Urinary bladder (tissue), 4 donors: ENCODE results near the gene PDE8B. TPM values are rescaled to one million over a fixed set of nuclear protein-coding genes. Genes with fewer than 3 reads are reported as not detected.

Source experiments
- DNase-seq: peaks from one replicate; pipeline ENCODE4 v3.0.0-alpha.2; 2015; ENCODE audit errors: extremely low spot score
- H3K27ac ChIP-seq: one replicate; pipeline ENCODE4 v1.5.1; 2013; ENCODE audit warnings: low read depth, mild to moderate bottlenecking, moderate library complexity
- H3K36me3 ChIP-seq: one replicate; pipeline ENCODE4 v1.6.1; 2013; ENCODE audit warnings: mild to moderate bottlenecking, moderate library complexity; ENCODE audit not compliant: insufficient read depth
- H3K4me1 ChIP-seq: one replicate; pipeline ENCODE4 v1.6.1; 2013; ENCODE audit warnings: mild to moderate bottlenecking, moderate library complexity; ENCODE audit not compliant: insufficient read depth
- H3K4me3 ChIP-seq: one replicate; pipeline ENCODE4 v1.5.1; 2013; ENCODE audit warnings: low read depth, low read length
- WGBS: extraction: QIAGEN DNeasy Blood & Tissue Kit; methylation state at CpG from one replicate; pipeline ENCODE4 v1.1.7; 2013; 5-methylcytosine and 5-hydroxymethylcytosine counted together
- polyA plus RNA-seq: library from polyadenylated mRNA; stranded (reverse); fragments of 200-250 nt; gene quantifications from one replicate; pipeline ENCODE4 v1.2.3, GENCODE V29; 2013
- total RNA-seq: library from RNA; depleted of rRNA; stranded (reverse); fragments of >200 nt; gene quantifications from one replicate; pipeline ENCODE4 v1.2.3, GENCODE V29; 2014
- donor health status: healthy with polysubstance abuse.
- donor health status: healthy.

The PDE8B gene
- total and polyA plus RNA-seq, 2 donors: 2.4 to 2.9 TPM

DNA sequence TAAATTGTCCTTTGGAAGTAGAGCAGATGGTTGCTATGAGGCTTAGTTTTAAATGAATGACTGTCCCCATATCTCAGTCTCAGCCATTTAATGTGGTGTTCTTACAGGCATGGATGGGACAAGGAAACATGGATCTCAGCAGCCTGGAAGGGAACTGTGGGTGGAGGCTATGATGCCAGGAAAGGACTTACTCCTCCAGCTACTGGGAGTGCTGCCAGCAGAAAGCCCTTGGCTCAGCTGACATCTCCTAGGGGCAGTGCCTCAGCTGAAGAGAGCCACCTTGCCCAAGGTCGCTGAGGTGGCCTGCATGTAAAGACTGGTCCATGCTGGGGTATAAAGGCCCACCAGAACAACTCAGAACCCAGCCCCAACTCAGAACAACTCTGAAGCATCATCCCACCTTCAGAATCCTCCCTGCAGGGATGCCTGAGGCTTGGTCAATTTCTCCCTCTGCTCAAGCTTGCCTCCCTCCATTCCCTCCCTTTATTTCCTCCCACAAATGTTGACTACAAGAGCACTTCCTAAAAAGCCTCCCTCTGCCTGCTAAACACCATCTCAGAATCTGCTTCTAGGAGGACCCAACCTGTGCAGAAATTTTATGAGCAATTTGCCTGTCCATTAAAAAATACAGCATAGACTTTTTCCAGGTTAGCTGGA, 1.8 kb upstream of the PDE8B start:
- DNase-seq: no peak
- 94% methylated on average over 1 of the region's 1 CpG for WGBS
- H3K36me3 ChIP-seq: no peaks in the 10 kb centered on the region
- no peak overlapping the region for H3K4me3 ChIP-seq
- no peak overlapping the region for H3K27ac ChIP-seq
- H3K4me1 ChIP-seq: no peaks in the 10 kb centered on the region

DNA sequence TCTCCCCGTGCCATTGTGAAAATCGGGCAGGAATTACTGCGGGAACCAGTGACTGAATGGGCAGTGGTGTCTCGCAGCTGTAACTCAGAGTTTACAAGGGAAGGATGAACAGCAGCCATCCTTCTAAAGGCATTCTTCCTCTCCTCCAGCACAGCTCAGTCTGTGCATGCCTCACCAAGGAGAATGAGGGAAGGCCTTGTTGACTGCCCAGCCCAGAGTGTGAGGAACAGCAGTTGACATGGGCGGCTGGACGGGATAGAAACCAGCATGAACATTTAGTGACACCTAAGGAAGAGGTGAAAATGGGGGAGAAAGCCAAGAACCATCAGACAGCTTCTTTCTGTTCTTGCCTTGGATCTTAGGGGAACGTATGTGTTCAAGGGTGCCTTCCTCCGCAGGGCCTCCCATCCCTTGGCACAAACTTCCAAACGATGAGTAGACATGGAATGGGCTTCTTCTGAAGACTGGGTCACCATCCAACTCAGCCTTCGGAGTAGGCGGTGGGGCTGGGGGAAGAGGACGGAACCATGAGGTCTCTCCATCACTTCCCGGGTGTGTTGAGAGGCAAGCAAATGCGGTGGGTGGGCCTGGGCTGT, 887 bp upstream of the PDE8B start:
- no peak overlapping the region for H3K27ac ChIP-seq
- H3K36me3 ChIP-seq: no peaks in the 10 kb centered on the region
- DNase-seq: no peak
- H3K4me1 ChIP-seq: no peaks in the 10 kb centered on the region
- H3K4me3 ChIP-seq: no peak overlapping the region
- WGBS: 70% methylated on average over 14 of the region's 14 CpGs

DNA sequence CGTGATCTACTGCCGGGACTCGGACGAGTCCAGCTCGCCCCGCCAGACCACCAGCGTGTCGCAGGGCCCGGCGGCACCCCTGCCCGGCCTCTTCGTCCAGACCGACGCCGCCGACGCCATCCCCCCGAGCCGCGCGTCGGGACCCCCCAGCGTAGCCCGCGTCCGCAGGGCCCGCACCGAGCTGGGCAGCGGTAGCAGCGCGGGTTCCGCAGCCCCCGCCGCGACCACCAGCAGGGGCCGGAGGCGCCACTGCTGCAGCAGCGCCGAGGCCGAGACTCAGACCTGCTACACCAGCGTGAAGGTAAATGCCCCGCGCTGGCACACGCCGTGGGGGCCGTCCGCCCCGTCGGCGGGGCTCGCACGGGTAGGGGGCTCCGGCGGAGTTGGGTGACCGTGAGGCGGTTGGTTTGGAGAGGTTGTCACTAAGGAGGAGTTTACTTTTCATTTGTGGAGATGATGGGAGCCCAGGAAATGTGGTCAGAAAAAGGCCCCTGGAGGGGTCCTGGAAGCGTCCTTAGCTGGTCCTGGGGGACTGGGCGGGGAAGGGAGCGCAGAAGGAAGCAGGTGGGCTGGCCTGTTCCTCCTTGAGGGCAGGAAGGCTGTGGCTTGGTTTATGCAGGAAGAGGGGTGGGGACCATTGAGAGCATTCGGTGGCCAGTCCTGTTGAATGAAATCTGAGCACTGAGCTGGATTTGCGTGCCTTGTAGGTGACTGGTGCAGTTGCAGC, 647 bp downstream of the PDE8B start:
- Histone ChIP-seq H3K4me3 (peak overlapping the region; percentile 88), H3K4me1 (no peaks in the 10 kb centered on the region), H3K27ac (no peak overlapping the region), H3K36me3 (no peaks in the 10 kb centered on the region)
- WGBS: 2% methylated on average over 61 of the region's 61 CpGs
- no peak for DNase-seq

DNA sequence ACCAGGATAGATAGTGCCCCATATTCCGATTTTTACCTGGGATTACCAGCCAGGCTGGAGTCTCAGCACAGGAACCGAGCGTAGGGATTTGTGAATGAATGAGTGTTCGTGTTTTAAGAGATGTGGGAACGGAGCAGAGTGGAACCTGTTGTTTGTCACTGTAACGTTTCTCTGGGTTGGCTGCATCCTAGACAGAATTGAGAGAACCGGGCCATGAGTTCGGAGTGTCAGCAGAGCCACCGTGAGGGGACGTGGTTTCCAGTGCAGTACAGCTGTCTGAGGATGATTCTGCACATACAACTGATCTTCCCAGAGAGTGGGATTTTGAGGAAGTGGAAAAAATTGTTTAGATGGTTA, 1.2 kb downstream of the PDE8B start:
- 28% methylated on average over 10 of the region's 10 CpGs for WGBS
- no peak for DNase-seq
- no peak overlapping the region for H3K27ac ChIP-seq

DNA sequence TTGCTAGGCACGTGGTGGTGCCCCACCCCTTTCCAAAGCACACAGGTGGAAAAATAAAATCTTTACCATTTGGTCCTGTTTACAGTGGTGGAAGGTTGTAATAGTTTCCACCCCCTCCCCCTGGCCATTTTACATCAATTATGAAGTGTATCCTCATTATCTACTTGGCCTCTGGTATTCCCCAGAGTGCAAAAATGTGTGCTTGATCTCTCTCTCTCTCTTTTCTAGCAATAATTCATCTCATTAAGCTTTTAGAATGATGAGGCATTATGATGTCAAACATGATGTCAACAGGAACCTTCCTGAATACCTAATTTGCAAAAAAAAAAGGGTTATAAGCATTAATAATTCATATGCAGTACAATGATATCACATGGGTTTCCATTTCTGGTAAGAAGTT, 3.1 kb downstream of the PDE8B start:
- 87% methylated on average over 1 of the region's 1 CpG for WGBS
- no peak overlapping the region for H3K4me3 ChIP-seq
- no peaks in the 10 kb centered on the region for H3K36me3 ChIP-seq
- no peak overlapping the region for H3K27ac ChIP-seq
- no peak for DNase-seq
- no peaks in the 10 kb centered on the region for H3K4me1 ChIP-seq

More for the DNA sequence above, 1.2 kb downstream of the PDE8B start:
- Histone ChIP-seq H3K4me3 (peak overlapping the region; percentile 88), H3K36me3 (no peaks in the 10 kb centered on the region), H3K4me1 (no peaks in the 10 kb centered on the region)

DNA sequence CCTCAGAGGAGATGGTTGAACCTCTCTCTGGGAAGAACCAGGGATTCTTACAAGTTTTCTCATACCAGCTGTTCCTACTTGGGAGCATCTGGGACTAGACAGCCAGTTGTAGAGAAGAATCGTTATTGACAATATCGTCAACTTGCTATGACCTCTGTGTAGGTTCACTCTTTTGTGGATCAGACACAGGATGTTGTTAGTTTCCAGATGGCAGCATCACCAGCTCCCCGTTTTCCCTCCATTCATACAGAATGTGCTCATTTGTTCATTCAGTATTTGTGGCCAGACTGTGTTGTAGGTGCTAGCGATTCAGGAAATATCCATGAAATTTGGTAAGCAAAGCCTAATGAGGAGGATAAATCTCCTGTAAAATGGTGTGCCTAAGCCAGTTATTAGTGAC, 3.7 kb downstream of the PDE8B start:
- WGBS: 73% methylated on average over 4 of the region's 4 CpGs
- no peak for DNase-seq

DNA sequence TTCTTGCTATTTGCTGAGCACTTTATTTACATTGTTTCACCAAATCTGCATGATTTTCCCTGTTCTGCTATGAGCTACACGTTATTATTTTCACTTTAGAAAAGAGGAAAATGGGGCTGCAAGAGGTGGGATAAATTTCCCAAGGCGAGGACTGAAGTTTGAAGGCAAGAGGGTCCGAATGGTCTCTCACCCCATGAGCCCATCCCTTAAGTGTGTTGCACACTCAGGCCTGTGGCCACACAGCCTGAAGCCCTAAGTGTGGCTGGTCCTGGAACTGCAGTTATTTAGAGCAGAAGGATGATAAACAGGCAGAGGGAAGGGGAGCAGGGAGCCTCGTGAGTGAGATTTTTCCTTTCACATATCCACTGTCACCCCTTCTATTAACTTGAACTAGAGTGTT, 7.8 kb downstream of the PDE8B start:
- Histone ChIP-seq H3K27ac (no peak overlapping the region), H3K4me3 (no peak overlapping the region), H3K36me3 (no peaks in the 10 kb centered on the region), H3K4me1 (no peaks in the 10 kb centered on the region)
- WGBS: 71% methylated on average over 4 of the region's 4 CpGs
- DNase-seq: no peak

More for the DNA sequence above, 3.7 kb downstream of the PDE8B start:
- no peaks in the 10 kb centered on the region for H3K4me1 ChIP-seq
- H3K27ac ChIP-seq: no peak overlapping the region
- no peaks in the 10 kb centered on the region for H3K36me3 ChIP-seq
- H3K4me3 ChIP-seq: no peak overlapping the region

DNA sequence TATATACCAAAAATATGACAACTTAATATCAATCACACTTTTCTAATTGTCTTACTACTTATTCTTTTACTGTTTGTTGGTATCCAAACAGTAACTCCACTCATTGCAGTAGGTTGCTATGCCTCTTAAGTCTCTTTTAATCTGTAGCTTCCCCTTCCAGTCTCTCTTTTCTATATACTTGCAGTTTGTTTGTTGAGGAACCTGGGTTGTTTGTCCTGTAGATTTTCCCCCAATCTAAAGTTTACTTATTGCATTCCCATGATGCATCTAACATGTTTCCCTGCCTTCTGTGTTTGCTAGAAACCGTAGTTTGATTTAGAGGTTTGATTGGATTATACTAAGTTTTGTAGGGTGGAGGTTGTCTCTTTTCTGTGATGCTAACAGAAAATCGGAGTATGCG, 10.6 kb downstream of the PDE8B start:
- Histone ChIP-seq H3K4me3 (no peak overlapping the region), H3K4me1 (no peaks in the 10 kb centered on the region), H3K27ac (no peak overlapping the region), H3K36me3 (no peaks in the 10 kb centered on the region)
- DNase-seq: no peak
- 90% methylated on average over 3 of the region's 3 CpGs for WGBS

DNA sequence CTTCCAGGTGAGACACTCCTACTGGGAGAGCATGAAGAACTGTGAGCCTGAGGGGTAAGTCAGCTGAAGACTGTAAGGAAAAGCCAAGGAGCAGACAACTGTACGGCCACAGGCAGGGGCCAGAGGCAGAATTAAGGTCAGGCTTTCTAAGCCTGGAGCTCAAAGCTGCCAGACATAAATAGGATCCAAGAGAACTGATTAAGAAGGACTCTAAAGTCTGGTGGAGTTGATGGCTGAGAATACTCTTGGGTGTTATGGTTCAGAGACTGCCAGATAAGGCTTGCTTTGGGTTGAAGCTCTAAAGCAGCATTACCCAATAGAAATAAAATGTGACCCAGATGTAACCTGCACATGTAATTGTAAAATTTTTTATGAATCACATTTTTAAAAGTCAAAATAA, 12.2 kb downstream of the PDE8B start:
- Histone ChIP-seq H3K27ac (no peak overlapping the region), H3K4me1 (no peaks in the 10 kb centered on the region), H3K36me3 (no peaks in the 10 kb centered on the region), H3K4me3 (no peak overlapping the region)
- DNase-seq: no peak
- 83% methylated on average over 1 of the region's 1 CpG for WGBS

DNA sequence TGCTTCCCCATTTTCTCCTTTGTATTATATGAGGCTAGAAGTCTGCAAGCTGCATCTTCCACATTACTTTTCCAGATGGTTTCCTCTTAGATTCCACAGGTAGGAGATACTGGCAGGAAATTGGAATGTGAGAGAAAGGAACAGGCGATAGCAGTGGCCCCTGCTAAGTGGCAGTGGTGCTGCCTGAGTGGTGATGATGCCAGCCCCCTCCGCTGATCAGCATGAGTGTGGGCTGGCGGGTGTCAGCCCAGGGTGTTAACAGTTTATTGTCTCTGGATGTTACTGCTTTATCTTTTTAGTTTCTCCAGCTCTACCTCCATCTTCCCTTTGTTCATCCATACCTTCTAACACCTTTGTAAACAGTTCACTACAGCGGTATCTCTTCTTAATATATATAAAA, 13.2 kb downstream of the PDE8B start:
- Histone ChIP-seq H3K36me3 (no peaks in the 10 kb centered on the region), H3K27ac (no peak overlapping the region), H3K4me1 (no peaks in the 10 kb centered on the region), H3K4me3 (no peak overlapping the region)
- 89% methylated on average over 4 of the region's 4 CpGs for WGBS
- DNase-seq: no peak

DNA sequence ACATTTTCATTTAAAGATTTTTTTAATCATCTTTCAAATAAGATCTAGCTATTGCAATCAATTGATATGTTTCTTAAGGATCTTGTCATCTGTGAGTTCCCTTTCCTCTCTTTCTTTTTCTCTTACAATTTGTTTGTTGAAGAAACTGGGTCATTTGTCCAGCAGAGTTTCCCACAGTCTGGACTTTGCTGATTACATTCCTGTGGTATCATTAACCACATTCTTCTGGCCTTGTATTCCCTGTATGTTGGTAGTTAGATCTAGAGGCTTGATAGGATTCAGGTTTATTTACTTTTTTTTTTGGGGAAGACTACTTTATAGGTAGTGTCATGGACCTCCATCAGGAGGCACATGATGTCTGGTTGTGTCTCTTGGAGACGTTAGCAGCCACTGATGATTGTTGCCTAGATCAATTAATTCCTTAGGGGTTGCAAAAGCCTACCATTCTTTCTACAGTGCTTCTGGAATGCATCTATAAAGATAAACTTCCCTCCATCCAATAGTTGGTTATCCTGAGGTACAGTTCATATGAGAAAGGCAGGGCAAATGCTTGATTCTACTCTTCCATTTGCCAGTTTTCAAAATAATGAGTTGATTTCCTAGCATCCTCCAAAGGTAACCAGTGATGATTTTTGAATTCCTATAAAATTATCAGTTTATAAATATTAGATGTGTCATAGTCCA, 14.3 kb downstream of the PDE8B start:
- 31% methylated on average over 1 of the region's 1 CpG for WGBS
- DNase-seq: no peak

DNA sequence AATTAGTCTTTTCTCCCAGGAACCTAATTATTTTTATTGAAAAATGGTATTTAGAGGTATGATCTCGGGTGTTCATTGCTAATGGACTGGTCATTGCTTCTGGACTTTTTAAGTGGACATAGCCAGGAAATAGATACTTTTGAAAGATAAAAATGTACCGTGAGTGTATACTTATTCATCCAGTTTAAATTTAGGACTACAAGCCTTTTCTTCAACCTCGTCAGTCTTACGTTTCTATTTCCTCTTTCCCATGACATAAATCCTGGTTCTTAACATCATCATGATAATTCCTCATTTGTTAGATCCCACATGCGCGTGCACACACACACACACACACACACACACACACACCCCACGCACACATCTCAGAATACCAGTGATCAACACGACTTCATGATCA, 15.1 kb downstream of the PDE8B start:
- Histone ChIP-seq H3K36me3 (no peaks in the 10 kb centered on the region), H3K4me3 (no peak overlapping the region), H3K4me1 (no peaks in the 10 kb centered on the region), H3K27ac (no peak overlapping the region)
- no peak for DNase-seq
- 68% methylated on average over 8 of the region's 8 CpGs for WGBS

More for the DNA sequence above, 14.3 kb downstream of the PDE8B start:
- Histone ChIP-seq H3K4me1 (no peaks in the 10 kb centered on the region), H3K36me3 (no peaks in the 10 kb centered on the region), H3K4me3 (no peak overlapping the region), H3K27ac (no peak overlapping the region)

DNA sequence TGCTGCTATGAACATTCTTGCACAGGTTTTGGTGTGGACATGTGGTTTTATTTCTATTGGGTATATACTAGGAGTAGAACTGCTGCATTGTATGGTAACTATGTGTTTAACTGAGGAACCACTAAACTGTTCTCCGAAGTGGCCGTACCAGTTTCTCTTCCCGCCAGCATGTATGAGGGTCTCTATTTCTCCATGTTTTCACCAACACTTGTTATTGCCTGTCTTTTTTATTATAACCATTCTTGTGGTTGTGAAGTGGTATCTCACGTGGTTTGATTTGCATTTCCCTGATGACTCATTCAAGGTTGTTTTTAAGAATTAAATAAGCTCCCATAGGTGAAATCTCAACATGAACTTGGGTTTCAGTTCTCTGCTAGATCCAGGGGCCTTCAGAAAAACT, 19.4 kb downstream of the PDE8B start:
- no peak for DNase-seq
- Histone ChIP-seq H3K36me3 (no peaks in the 10 kb centered on the region), H3K4me1 (no peaks in the 10 kb centered on the region), H3K27ac (no peak overlapping the region), H3K4me3 (no peak overlapping the region)
- 90% methylated on average over 4 of the region's 4 CpGs for WGBS
